Bronchial epithelial cell (primary cell): ENCODE measurements around the gene RPS6KA4. TPM values are rescaled to one million over a fixed set of nuclear protein-coding genes. Genes with fewer than 3 reads are reported as not detected.

ENCODE experiments used
- DNase-seq: peaks from one replicate; pipeline ENCODE4 v3.0.0-alpha.2; 2010; ENCODE audit warnings: low read depth
- FAIRE-seq: peaks from 2 replicates; lab custom pipeline; 2011; peaks lifted over from hg19 to GRCh38; lab: Jason Lieb, UNC
- H3K27me3 ChIP-seq: 2 replicates; pipeline ENCODE4 v1.5.1; 2011; ENCODE audit warnings: low read length; ENCODE audit not compliant: control insufficient read depth, insufficient read depth
- H3K36me3 ChIP-seq: 2 replicates; pipeline ENCODE4 v1.5.1; 2011; ENCODE audit warnings: low read length; ENCODE audit not compliant: control insufficient read depth, insufficient read depth
- H3K4me3 ChIP-seq: 2 replicates; pipeline ENCODE4 v1.5.1; 2011; ENCODE audit warnings: mild to moderate bottlenecking, low read depth, low read length, control low read depth
- total RNA-seq: library from RNA; depleted of rRNA; stranded (reverse); fragments of >200 nt; gene quantifications from 2 replicates; pipeline ENCODE4 v1.2.1, GENCODE V29; 2014
- TF ChIP-seq, protein P1 (sequence below): IDR thresholded peaks from 2 replicates; pipeline ENCODE4 v1.5.1; 2011; ENCODE audit warnings: mild to moderate bottlenecking, moderate library complexity, low read length, control low read depth, inconsistent platforms; ENCODE audit not compliant: insufficient read depth, severe bottlenecking

The RPS6KA4 gene
- total RNA-seq, 1 donor from 2014 or later = 59.5 TPM

DNA sequence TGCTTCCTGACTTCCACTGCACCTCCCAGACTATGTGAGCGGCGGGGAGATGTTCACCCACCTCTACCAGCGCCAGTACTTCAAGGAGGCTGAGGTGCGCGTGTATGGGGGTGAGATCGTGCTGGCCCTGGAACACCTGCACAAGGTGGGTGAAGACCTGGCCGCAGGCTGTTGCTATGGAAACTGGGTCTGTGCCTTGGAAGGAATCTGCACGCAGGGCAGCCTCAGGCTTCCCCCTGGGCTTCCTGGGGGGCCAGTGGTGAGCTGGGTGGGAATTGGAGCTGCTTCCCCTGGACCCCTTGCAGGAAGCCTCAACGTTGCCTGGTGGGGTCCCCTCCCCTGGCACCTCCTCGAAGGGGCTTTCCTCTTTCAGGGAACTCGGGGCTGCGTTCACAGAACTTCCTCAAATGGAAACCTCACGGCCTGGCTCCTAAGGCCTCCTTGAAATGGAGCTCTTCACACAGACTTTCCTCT lies 1.5 kb downstream of the RPS6KA4 start:
- Histone ChIP-seq H3K4me3 (peak overlapping the region; percentile 95), H3K36me3 (peaks cover 36% of the 10 kb centered on the region), H3K27me3 (no peaks in the 10 kb centered on the region)
- FAIRE-seq (no peak), DNase-seq (no peak)
- TF ChIP-seq, protein P1, sequence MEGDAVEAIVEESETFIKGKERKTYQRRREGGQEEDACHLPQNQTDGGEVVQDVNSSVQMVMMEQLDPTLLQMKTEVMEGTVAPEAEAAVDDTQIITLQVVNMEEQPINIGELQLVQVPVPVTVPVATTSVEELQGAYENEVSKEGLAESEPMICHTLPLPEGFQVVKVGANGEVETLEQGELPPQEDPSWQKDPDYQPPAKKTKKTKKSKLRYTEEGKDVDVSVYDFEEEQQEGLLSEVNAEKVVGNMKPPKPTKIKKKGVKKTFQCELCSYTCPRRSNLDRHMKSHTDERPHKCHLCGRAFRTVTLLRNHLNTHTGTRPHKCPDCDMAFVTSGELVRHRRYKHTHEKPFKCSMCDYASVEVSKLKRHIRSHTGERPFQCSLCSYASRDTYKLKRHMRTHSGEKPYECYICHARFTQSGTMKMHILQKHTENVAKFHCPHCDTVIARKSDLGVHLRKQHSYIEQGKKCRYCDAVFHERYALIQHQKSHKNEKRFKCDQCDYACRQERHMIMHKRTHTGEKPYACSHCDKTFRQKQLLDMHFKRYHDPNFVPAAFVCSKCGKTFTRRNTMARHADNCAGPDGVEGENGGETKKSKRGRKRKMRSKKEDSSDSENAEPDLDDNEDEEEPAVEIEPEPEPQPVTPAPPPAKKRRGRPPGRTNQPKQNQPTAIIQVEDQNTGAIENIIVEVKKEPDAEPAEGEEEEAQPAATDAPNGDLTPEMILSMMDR = no peak

DNA sequence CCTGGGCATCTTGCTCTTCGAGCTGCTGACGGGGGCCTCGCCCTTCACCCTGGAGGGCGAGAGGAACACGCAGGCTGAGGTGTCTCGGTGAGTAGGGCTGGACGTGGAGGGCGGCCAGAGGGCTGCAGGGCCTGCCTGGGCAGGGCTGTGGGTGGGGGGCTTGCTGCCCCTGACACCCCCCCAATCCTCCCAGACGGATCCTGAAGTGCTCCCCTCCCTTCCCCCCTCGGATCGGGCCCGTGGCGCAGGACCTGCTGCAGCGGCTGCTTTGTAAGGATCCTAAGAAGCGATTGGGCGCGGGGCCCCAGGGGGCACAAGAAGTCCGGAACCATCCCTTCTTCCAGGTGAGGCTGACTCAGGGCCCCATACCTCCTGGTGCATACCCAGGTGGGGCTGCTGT lies 2.7 kb downstream of the RPS6KA4 start:
- DNase-seq = no peak
- no peak for FAIRE-seq
- TF ChIP-seq, protein P1 = no peak
- Histone ChIP-seq H3K27me3 (no peaks in the 10 kb centered on the region), H3K36me3 (peaks cover 40% of the 10 kb centered on the region), H3K4me3 (no peak overlapping the region)

DNA sequence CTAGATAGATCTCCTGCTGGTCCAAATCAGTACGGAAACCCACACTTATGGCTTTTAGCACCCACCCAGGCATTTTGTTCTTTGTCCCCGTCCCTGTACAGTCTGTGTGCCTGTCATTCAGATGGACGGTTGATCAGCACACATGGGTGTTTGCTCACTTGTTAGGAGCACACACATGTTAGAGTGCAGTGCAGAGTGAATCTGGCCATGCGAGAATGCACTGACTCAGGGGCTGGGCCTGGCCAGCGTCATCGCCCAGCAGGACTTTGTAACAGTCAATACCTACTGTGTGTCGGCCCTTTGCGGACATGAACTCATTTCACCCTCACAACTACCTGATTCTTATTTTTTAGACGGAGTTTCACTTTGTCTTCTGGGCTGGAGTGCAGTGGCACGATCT lies 3.4 kb downstream of the RPS6KA4 start:
- TF ChIP-seq, protein P1 = no peak
- H3K36me3 ChIP-seq = peaks cover 40% of the 10 kb centered on the region
- H3K4me3 ChIP-seq = no peak overlapping the region
- no peaks in the 10 kb centered on the region for H3K27me3 ChIP-seq
- FAIRE-seq = no peak
- no peak for DNase-seq

DNA sequence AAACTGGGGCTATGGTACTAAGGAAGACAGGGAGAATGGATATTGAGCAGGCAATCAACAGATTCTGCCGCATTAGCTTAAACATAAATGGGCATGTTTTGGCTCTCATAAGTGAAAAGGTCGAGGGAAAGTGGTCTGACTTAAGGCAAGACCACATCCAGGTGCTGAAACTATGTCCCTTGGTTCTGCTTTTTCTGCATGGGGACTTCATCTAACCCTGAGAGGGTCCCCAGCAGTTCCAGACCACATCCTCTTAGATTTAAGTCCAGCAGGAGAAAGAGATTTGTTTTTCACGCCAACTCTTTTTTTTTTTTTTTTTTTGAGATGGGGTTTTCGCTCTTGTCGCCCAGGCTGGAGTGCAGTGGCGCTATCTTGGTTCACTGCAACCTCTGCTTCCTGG lies 5.5 kb downstream of the RPS6KA4 start:
- Histone ChIP-seq H3K27me3 (no peaks in the 10 kb centered on the region), H3K4me3 (no peak overlapping the region), H3K36me3 (peaks cover 48% of the 10 kb centered on the region)
- no peak for DNase-seq
- FAIRE-seq = peak; percentile 36
- TF ChIP-seq, protein P1 = no peak

DNA sequence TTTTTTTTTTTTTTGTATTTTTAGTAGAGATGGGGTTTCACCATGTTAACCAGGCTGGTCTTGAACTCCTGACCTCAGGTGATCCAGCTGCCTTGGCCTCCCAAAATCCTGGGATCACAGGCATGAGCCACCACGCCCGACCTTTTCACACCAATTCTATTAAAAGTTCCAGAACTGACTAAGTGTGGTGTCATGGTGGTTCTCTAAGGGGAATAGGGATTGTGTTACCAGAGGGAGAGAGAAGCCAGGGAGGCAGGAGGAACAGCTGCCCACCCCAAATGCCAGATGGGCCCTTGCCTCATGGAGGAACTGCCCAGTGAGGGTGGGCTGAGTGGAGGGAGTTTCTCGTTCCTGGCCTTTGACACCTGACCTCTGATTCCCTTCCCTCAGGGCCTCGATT lies 5.9 kb downstream of the RPS6KA4 start:
- peak; percentile 11 for DNase-seq
- no peaks in the 10 kb centered on the region for H3K27me3 ChIP-seq
- no peak for FAIRE-seq
- TF ChIP-seq, protein P1 = no peak
- H3K36me3 ChIP-seq = peaks cover 50% of the 10 kb centered on the region
- H3K4me3 ChIP-seq = no peak overlapping the region

DNA sequence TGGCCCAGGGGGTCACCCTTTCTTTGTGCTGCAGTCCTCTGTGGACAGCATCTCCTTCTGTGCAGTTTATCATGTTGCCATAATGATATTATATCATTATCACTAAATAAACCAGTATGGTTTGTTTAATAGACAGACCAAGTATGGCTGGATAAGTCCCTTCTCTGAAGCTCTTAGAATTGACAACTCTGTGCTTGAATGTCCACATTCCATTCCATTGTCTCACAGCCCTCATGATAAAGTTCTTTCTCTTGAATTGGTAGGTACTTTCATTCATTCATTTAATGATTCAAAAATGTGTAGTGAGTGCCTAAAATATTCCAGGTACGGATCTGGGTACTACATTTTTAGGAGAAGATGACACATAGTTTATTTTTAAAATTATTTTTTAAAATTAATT lies 7.8 kb downstream of the RPS6KA4 start:
- DNase-seq (peak; percentile 78), FAIRE-seq (no peak)
- H3K36me3 ChIP-seq = peaks cover 39% of the 10 kb centered on the region

More for the DNA sequence above, 7.8 kb downstream of the RPS6KA4 start:
- TF ChIP-seq, protein P1 = no peak
- Histone ChIP-seq H3K4me3 (no peak overlapping the region), H3K27me3 (no peaks in the 10 kb centered on the region)
